ENCODE data around the gene PCGF2. TPM values are rescaled to one million over a fixed set of nuclear protein-coding genes. Genes with fewer than 3 reads are reported as not detected.

The PCGF2 gene
- total RNA-seq, 1 donor from 2014 or later: 74.6 TPM

- H3K27ac Mint-ChIP-seq: no peak overlapping the region
- H3K4me3 Mint-ChIP-seq: no peak overlapping the region
- peaks cover 16% of the 10 kb centered on the region for H3K4me1 Mint-ChIP-seq (ENCODE audit: unreplicated experiment)
- H3K9me3 Mint-ChIP-seq: no peaks in the 10 kb centered on the region
- H3K27me3 Mint-ChIP-seq: no peaks in the 10 kb centered on the region
- TF ChIP-seq, protein P1, sequence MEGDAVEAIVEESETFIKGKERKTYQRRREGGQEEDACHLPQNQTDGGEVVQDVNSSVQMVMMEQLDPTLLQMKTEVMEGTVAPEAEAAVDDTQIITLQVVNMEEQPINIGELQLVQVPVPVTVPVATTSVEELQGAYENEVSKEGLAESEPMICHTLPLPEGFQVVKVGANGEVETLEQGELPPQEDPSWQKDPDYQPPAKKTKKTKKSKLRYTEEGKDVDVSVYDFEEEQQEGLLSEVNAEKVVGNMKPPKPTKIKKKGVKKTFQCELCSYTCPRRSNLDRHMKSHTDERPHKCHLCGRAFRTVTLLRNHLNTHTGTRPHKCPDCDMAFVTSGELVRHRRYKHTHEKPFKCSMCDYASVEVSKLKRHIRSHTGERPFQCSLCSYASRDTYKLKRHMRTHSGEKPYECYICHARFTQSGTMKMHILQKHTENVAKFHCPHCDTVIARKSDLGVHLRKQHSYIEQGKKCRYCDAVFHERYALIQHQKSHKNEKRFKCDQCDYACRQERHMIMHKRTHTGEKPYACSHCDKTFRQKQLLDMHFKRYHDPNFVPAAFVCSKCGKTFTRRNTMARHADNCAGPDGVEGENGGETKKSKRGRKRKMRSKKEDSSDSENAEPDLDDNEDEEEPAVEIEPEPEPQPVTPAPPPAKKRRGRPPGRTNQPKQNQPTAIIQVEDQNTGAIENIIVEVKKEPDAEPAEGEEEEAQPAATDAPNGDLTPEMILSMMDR (conservative IDR thresholded peaks at IDR 0.05): no peak
- DNase-seq (ENCODE audit: extremely low spot score, unreplicated experiment): no peak
- H3K36me3 Mint-ChIP-seq: peaks cover 14% of the 10 kb centered on the region
Observed at GRCh38 chr17:38712593-38712992, 35.5 kb downstream of the PCGF2 start.

DNA sequence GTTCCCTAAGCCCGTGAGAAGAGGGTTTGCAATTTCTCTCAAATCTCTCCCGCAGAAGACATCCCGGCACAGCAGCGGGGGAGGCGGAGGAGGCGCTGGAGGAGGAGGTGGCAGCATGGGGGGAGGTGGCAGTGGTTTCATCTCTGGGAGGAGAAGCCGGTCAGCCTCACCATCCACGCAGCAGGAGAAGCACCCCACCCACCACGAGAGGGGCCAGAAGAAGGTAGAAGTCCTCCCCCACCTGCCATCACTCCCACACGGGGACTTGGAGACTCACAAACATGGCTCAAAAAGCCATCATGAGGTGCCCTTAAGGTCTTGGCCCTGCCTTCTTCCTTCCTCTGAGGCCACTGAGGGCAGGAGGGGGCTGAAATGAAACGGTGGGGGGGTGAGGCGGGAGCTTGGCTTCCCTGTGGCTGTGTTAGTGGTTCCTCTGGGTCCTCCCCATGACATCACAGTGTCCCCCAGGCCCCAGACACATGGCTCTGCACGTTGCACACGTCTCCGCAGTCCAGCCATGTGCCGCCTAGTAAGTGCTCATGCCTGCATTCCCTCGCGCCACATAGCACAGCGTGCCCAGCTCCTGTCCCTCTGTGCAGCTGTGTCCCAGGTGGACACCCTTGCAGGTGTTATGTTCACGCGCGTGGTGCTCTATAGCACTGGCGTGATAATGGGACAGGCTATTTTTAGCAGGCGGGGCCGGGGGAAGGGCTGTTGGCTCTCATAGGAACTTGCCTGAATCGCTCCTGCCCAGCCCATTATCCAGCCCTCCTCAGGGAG lies 36.2 kb downstream of the PCGF2 start:
- Mint-ChIP-seq H3K27ac (no peak overlapping the region), H3K36me3 (peaks cover 13% of the 10 kb centered on the region), H3K4me3 (no peak overlapping the region), H3K9me3 (no peaks in the 10 kb centered on the region), H3K4me1 (ENCODE audit: unreplicated experiment) (peaks cover 21% of the 10 kb centered on the region), H3K27me3 (no peaks in the 10 kb centered on the region)
- TF ChIP-seq, protein P1 (conservative IDR thresholded peaks at IDR 0.05): no peak
- no peak for DNase-seq (ENCODE audit: extremely low spot score, unreplicated experiment)

GRCh38 chr17:38710985-38711384 lies 37.2 kb downstream of the PCGF2 start:
- Mint-ChIP-seq H3K4me1 (ENCODE audit: unreplicated experiment) (peaks cover 29% of the 10 kb centered on the region), H3K36me3 (peaks cover 10% of the 10 kb centered on the region), H3K27ac (no peak overlapping the region), H3K4me3 (no peak overlapping the region), H3K9me3 (no peaks in the 10 kb centered on the region), H3K27me3 (no peaks in the 10 kb centered on the region)
- TF ChIP-seq, protein P1 (conservative IDR thresholded peaks at IDR 0.05): no peak
- DNase-seq (ENCODE audit: extremely low spot score, unreplicated experiment): no peak

DNA sequence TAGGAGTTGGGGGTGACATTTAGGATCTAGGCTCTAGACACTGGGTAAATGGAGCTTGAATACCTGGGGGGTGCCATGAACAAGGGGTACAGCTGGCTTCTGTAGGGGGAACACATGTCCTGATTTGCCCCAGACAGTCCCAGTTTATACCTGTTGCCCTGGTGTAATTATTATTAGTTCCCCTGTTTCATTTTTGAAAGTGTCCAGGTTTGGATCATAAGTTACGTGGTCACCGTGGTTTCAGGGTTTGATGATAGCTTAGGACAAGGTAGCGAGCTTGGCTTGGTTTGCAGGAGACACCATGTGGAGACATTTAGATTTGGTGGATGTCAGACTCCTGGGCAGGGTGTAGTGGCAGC lies 37.6 kb downstream of the PCGF2 start:
- no peak overlapping the region for H3K27ac Mint-ChIP-seq
- TF ChIP-seq, protein P1 (conservative IDR thresholded peaks at IDR 0.05): no peak
- H3K27me3 Mint-ChIP-seq: no peaks in the 10 kb centered on the region
- peaks cover 29% of the 10 kb centered on the region for H3K4me1 Mint-ChIP-seq (ENCODE audit: unreplicated experiment)
- no peaks in the 10 kb centered on the region for H3K9me3 Mint-ChIP-seq
- peaks cover 10% of the 10 kb centered on the region for H3K36me3 Mint-ChIP-seq
- H3K4me3 Mint-ChIP-seq: no peak overlapping the region
- DNase-seq (ENCODE audit: extremely low spot score, unreplicated experiment): no peak

- Mint-ChIP-seq H3K27ac (no peak overlapping the region), H3K36me3 (peaks cover 10% of the 10 kb centered on the region), H3K27me3 (no peaks in the 10 kb centered on the region), H3K4me3 (no peak overlapping the region), H3K4me1 (ENCODE audit: unreplicated experiment) (peaks cover 29% of the 10 kb centered on the region), H3K9me3 (no peaks in the 10 kb centered on the region)
- DNase-seq (ENCODE audit: extremely low spot score, unreplicated experiment): no peak
- TF ChIP-seq, protein P1 (conservative IDR thresholded peaks at IDR 0.05): no peak
Observed at GRCh38 chr17:38709864-38710603, 38.1 kb downstream of the PCGF2 start.
